ENCODE data around the gene SPARC.
"Not testable (repeated sequence)": the region's sequence is repeated elsewhere in the genome, so short reads cannot be mapped to it uniquely, and the experiment has no call there.

SPARC gene

DNA sequence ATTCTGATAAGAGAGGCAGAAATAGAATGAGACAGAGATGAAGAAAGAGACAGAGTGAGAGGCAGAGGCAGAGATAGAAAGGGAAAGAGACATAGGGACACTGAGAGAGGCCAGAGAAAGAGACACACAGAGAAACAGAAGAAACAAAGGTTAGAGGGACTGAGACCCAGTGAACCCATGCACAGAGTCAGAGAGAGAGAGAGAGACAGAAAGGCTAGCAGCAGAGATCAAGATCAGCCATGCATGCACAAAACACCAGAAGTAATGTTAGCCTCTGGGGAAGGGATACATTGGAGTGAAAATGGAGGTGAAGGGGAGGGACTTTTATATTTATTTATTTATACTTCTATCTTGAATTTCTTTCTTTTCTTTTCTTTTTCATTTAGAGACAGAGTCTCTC lies 14.1 kb upstream of the SPARC start:
- no peak for DNase-seq (ENCODE audit: low read depth in 2 of 2)

DNA sequence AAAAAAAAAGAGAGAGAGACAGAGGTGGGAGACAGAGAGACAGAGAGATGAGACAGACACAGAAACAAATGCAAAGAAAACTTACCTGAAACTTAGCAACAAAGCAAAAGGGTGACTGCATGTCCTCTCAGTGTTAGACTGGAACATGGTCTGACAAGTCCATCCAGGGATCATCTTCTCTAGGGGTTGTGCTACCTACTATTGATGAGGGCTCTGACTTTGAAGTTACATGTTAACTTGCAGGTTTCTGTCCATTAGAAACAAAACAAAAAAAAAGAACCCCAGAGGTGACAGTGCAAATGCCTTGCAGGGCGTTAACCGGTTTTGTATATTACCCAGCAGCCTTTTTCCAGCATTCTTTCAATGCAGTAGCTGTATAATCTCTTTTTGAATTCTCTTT lies 13.6 kb upstream of the SPARC start:
- no peak for DNase-seq (ENCODE audit: low read depth in 2 of 2)

DNA sequence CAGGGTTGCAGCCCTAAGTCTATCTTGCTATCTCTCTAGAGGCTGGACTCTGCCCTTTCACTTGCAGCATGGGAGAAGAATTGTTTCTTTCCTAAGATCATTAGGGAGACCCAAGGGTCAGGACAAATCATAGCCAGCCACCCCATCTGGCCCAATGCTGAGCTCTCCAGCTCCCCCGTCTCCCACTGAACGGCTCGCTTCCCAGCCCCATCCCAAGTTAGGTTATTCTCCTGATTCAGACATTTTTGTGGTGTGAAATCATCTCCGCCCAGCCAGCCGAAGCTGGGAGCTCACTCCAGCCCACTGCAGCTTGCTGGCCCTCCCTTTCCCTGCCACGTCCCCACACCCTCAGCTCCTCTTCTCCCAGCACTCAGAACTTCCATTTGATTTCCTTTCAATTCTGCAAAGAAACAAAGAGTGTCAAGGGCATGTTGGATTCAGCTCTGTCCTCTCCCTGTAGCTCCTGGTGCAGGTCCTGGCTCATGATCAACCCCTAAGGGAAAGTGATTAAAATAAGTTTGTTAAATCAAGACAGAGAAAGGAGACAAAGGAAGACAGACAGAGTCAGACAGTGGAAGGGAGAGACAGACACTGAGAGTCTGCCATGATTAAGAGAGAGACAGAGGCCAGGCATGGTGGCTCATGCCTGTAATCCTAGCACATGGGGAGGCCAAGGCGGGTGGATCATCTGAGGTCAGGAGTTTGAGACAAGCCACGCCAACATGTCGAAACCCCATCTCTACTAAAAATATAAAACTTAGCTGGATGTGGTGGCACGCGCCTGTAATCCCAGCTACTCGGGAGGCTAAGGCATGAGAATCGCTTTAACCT lies 12.6 kb upstream of the SPARC start:
- no peak for DNase-seq (ENCODE audit: low read depth in 2 of 2)

DNA sequence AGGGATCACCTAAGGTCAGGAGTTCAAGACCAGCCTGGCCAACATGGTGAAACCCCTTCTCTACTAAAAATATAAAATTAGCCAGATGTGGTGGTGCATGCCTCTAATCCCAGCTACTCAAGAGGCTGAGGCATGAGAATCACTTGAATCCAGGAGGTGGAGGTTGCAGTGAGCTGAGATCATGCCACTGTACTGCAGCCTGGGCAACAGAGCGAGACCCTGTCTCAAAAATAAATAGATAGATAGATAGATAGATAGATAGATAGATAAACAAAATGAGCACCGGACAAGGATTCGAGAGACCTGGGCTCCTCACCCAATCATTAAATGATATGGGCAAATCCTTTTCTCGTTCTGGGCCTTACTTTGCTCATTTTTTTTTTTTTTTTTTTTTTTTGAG lies 11.4 kb upstream of the SPARC start:
- DNase-seq (ENCODE audit: low read depth in 2 of 2) = not testable (repeated sequence)

DNA sequence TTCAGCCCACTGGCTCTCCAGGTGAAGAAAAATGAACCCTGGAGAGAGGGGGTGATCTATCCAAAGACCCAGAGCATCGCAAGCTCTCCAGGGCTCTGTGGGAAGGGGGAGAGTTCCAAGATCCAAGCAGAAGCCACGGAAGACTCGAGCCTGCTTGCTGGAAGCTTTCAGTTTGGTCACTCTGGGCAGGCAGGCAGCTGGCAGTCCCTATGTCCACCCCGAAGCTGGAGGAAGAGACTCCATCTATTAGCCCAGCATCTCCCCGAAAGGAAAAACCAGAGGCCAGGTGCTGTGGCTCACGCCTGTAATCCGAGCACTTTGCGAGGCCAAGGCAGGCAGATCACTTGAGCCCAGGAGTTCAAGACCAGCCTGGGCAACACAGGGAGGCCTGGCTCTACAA lies 10.7 kb upstream of the SPARC start:
- DNase-seq (ENCODE audit: low read depth in 2 of 2) = no peak

DNA sequence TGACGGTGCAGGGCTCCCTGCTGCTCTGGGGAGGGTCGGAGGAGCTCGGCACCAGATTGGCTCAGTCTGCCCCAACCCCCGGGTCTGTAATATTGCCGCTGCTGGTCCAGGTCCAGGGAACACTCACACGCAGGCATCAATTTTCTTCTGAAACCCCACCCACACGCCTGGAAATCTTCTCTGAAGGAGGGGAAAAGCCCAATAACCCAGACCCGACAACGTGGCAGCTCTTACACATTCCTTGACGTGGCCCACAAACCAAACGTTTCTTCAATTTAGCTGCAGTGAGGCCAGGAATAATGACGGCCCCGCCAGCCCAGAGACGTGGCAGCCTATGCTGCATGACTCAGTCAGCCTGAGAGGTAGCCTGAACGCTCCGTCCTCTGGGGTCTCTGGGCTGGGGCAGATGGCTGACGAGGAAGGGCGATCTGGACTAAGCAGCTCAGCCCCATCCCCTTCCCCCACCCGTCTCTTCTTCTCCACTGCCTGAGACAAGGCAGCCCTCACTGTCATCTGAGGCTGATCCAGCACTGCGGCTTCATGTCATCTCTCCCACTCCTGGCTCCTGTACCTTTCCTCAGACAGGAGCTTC lies 9.9 kb upstream of the SPARC start:
- no peak for DNase-seq (ENCODE audit: low read depth in 2 of 2)

DNA sequence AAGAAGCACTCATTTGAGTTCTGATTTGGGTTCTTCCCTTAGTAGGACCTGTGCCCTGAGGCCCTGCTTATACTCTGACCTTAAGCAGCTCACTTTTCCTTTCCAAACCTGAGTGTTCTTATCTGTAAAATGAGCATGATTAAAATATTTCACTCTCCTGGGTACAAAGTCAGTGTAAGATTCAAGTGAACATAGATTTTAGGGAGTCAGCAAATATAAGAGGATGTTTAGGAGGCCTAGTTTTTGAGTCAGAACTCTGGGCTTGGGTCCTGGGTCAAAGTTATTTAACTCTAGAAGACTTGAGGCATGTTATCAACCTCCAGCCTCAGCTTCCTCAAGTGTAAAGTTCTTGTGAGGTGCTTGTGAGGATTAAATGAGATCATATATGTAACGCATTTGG lies 8.7 kb upstream of the SPARC start:
- no peak for DNase-seq (ENCODE audit: low read depth in 2 of 2)

DNA sequence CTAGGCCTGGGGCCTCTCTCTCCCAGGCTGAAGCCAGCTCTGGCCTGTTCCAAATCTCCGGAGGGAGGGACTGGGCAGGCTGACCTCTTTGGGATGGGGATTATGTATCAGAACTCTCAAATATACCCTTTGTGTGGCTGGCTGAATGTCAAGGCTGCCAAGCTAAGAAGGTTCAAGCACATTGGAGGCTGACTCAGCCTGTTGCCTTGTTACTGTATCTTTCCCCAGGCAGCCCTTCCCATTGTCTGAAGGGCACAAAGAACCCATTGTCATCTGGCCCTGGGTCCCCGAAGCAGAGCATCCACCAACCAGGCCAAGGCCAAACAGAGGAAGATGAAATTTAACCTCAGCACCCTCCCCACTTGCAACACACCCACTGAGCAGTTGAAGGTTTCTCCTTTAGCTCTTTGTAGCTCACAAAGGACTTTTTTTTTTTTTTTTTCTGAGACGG lies 7.3 kb upstream of the SPARC start:
- DNase-seq (ENCODE audit: low read depth in 2 of 2) = no peak

DNA sequence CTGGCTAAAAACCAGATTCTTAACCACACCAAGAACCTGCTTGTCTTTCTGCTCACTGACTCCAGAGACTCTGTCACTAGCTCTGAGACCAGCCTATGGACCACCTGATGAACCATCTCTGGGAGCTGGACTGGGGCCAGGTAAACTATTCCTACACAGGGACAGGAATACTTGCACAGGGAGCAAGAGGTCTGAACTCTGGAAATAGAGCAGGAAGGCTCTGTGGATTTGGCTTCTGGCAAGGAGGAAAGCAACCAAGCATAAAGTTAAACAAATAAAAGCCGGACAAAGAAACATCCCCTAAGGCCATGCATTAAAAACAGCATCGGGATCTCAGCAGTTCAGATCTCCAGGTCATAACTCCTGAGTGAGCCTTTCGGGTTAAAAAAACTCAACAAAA lies 5.6 kb upstream of the SPARC start:
- no peak for DNase-seq (ENCODE audit: low read depth in 2 of 2)

DNA sequence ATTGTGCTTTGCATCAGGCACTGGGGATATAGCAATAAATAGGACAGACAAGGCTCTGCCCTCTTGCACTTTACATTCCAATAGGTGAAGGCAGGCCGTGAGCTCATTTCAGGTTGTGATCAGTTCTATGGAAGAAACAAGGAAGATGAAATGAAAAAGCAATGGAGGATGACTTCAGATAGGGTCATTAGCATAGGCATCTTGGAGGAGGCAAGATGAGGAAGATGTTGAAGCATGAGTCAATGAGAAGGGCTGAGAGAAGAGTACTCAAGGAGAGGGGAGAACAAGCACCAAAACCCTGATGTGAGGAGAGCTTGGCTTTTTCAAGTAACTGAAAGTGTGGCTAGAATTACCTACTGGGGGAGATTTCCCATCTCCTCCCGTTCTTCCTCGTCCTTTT lies 5.0 kb upstream of the SPARC start:
- DNase-seq (ENCODE audit: low read depth in 2 of 2) = no peak

DNA sequence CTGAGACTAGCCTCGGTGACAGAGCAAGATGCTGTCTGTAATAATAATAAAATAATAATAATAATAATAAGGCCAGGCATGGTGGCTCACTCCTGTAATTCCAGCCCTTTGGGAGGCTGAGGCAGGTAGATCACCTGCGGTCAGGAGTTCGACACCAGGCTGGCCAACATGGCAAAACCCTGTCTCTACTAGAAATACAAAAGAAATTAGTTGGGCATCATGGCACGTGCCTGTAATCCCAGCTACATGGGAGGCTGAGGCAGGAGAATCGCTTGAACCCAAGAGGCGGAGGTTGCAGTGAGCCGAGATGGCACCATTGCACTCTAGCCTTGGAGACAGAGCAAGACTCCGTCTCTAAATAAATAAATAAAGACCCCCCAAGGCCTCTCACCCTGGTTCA lies 2.9 kb upstream of the SPARC start:
- DNase-seq (ENCODE audit: low read depth in 2 of 2) = not testable (repeated sequence)

DNA sequence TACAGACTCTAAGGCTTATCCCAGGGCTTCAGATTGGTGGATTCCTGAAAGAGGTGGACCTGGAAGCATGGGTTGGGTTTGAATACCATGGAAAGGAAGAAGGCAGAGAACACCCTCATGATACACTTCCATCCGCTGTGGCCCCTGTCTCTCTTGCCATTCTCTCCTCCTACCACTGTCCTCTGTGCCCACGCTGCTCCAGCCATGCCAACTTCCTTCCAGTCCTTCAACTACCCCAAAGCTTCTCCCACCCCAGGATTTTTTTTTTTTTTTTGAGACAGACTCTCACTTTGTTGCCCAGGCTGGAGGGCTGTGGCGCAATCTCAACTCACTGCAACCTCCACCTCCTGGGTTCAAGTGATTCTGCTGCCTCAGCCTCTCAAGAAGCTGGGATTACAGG lies 1.7 kb upstream of the SPARC start:
- no peak for DNase-seq (ENCODE audit: low read depth in 2 of 2)

DNA sequence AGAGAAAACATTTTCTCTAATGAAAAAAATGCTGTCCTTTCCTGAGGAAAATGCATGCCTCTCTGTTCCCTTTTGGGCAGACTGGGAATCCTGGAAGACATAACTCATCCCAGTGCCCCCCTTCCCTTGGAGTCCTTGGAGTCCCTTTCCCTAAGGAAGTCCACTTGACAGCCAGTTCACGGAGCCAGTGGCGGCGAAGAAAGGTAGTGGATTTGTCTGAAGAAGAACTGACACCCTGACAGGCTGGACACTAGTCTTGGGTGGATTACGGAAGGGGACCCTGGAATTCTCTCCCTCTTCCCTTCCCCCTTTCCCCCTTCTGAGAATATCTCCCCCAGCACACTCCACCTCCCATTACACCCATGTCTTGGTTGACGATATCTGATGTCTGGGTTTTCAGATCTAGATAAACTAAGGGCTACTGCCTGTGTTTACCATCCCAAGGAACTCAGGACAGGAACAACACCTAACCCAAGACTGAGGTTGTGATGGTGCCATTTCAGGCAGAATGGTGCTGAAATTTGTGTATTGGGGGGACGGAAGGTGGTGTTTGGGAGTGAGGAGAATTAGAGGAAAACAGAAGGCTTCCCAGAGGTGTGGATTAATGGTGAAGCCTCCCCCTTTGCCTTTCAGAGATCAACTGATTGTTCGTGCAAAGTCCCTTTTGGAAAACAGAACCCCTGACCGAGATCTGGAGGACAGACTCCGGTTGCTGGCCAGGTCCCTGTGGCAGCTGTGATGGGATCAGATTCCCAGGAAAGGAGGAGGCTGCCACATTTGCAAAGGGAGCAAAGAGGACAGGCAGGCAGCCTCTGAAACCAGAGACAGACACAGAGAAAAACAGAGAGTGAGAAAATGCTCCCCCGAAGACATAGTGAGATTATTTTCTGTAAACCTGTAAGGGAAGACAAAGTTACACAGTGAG lies 704 bp downstream of the SPARC start:
- no peak for DNase-seq (ENCODE audit: low read depth in 2 of 2)

DNA sequence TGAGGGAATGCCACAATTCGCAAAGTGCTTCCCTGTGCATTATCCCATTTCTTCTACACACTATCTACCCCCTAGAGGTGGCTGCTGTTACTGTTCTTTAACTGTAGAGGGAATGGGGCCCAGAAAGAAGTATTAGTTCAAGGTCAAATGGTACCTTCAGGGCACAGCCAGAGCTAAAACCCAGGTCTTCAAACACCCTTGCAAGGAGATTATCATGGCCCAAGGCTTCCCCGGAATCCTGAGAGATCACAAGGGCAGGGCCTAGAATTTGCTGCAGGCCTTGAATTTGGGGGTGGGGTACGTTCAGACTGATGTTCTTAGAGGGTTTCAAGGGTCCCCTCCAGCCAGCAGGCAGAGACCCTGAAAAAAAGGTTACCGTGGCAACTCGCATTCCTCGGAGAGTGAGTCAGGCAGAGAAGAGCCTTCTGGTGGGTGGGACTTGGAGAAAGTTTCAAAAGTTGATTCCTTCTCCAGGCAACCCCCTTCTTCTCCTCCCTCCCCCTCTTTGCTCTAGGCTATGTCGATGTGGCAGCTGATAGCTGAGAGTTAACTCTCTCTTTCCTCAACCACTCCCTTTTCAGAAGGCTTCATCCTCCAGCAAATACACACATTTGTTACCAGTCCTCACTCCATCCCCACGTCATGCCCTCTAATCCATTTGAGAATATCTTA lies 1.9 kb downstream of the SPARC start:
- no peak for DNase-seq (ENCODE audit: low read depth in 2 of 2)

DNA sequence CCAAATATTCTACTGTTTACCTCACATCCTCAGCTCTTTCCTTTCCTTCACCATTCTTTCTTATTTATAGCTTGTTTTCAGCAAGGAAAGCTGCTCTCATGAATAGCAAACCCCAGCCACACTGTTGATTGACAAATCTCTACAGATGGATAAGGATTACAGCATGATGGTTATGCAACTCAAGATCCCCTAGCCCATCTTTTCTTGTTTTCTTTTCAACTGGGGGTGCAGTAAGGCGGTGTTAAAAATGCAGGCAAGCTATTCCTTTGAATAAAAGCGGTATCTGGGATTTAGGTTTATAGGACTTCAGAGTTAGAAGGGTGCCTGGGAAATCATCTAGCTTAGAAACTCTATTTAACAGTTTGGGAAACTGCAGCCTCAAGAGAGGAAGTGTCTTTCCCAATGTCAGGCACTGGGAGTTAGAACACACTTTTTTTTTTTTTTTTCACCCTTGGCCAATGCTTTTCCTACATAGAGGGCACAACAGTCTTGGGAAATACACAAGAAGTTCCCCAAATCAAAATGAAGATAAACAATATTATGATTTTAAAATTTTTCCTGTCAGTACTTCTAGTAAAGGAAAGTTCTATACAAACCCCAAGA lies 2.6 kb downstream of the SPARC start:
- DNase-seq (ENCODE audit: low read depth in 2 of 2) = no peak

DNA sequence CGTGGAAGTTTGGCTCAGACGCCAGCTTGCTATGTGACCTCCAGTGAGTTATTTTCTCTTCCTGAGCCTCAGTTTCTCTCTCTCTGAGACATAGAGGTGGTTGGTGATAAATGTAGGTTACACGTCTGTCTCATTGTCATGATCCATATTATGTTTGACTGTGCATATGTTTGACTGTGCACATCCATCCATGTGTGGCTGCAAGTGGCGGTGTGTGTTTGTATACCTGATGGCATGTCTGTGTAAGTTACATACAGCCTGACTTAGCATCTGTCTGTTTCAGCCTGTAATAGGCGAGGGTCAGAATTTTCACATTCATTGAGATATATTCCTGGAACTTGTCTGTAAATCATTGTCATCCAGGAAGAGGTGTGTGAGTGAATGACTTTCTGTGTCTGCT lies 3.3 kb downstream of the SPARC start:
- no peak for DNase-seq (ENCODE audit: low read depth in 2 of 2)

DNA sequence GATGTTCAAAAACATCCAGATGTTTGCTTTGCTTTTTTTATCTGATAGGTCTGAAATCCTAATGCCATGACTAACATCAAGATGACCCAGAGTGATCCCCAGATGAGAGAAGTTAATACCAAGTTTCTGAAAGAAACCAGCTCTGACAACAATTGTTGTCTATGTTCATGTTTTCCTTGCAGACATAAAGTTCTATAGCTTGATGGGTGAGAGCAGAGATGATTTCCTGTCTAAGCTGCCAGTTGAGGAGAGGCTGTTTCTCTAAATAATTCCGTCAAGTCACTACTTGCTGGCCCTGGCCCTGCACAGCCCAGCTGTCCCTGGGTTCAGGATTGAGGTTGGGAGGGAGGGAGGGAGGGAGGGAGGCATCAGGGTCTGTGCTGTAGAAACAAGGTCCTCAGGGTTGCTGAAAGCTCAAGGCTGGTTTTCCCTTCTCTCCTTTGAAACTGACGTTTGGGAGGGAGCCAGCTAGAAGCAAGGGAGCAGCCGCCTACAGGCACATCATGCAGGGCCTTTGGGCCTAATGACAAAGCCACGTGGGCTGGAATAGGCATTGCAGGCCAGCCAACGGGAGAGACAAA lies 3.9 kb downstream of the SPARC start:
- no peak for DNase-seq (ENCODE audit: low read depth in 2 of 2)

DNA sequence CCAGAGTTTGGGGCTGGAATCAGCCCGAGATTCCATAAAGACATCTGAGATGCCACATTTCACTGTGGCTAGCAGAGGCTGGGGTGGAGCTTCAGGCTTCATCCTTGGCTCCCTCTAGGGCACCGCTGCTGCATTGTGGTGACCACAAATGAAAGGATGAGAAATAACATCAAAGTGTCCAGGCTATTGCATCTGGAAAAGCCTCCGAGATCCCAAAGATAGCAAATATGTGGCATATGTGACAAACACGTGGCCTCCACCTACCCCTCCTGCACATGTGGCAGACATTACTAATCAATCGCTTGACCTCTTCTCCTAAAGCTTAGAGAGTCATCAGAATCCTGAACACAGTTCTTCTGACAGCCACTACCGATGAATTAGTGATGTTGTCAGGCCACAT lies 4.5 kb downstream of the SPARC start:
- no peak for DNase-seq (ENCODE audit: low read depth in 2 of 2)

DNA sequence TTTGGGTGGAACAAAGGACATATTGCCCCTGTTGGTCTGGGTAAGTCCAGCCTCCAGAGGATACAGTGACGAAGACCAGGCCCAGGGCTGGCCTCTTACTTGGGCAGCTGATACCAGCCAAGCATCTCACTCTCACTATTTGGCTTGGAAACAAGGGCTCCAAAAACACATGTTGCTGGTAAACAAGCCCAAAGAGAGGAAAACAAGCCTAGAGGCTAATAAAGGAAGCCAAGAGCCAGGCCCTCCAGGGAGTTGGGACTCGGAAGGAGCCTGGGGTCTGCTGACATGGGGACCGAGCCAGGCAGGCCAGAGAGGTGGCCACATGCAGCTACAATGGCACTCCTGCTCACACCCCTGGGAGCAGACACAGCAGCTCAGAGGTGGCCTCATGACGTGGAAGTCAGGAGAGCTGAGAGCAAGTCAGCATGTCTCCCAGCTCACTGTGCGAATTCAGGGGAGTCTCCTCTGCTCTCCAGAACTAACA lies 5.7 kb downstream of the SPARC start:
- no peak for DNase-seq (ENCODE audit: low read depth in 2 of 2)

DNA sequence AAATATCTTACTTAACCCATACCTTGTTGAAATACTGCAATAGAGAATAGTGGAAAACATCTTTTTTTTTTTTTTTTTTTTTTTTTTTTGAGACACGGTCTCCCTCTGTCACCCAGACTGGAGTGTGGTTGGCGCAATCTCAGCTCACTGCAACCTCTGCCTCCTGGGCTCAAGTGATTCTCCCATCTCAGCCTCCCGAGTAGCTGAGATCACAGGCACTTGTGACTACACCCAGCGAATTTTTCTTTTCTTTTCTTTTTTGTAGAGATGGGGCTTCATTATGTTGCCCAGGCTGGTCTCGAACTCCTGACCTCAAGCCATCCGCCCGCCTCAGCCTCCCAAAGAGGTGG lies 6.6 kb downstream of the SPARC start:
- not testable (repeated sequence) for DNase-seq (ENCODE audit: low read depth in 2 of 2)
